GM10266 (cell line): ENCODE results near the gene SMYD4.

Experiments
- DNase-seq: peaks from one replicate; pipeline ENCODE4 v3.0.0; 2012; ENCODE audit errors: extremely low spot score
- TF ChIP-seq, protein P1 (sequence below): IDR thresholded peaks from 2 replicates; pipeline ENCODE4 v1.5.1; 2012; ENCODE audit warnings: mild to moderate bottlenecking, low read depth; ENCODE audit not compliant: control insufficient read depth, insufficient read depth; ENCODE audit errors: missing control alignments

The SMYD4 gene

DNA sequence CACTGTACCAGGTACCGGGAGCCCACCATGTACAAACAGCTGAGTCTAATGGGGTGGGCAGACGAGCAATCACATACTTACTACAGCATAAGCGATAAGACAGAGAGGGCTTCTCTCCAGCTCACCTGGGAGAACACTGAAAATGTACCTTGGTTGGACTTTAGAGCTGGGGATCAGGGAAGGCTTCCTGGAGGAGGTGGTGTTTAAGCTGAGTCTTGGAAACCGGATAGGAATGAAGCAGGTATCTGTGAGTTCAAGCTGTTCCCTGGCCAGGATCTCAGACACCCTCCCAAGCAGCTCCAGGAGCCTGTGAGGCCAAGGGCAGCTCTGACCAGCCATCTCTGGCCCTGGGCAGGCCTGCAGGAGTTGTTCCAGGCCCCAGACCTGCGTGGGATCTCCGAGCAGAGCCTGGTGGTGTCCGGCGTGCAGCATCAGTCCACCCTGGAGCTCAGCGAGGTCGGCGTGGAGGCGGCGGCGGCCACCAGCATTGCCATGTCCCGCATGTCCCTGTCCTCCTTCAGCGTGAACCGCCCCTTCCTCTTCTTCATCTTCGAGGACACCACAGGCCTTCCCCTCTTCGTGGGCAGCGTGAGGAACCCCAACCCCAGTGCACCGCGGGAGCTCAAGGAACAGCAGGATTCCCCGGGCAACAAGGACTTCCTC is 75.8 kb downstream of the SMYD4 start:
- TF ChIP-seq, protein P1, sequence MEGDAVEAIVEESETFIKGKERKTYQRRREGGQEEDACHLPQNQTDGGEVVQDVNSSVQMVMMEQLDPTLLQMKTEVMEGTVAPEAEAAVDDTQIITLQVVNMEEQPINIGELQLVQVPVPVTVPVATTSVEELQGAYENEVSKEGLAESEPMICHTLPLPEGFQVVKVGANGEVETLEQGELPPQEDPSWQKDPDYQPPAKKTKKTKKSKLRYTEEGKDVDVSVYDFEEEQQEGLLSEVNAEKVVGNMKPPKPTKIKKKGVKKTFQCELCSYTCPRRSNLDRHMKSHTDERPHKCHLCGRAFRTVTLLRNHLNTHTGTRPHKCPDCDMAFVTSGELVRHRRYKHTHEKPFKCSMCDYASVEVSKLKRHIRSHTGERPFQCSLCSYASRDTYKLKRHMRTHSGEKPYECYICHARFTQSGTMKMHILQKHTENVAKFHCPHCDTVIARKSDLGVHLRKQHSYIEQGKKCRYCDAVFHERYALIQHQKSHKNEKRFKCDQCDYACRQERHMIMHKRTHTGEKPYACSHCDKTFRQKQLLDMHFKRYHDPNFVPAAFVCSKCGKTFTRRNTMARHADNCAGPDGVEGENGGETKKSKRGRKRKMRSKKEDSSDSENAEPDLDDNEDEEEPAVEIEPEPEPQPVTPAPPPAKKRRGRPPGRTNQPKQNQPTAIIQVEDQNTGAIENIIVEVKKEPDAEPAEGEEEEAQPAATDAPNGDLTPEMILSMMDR: no peak
- no peak for DNase-seq

DNA sequence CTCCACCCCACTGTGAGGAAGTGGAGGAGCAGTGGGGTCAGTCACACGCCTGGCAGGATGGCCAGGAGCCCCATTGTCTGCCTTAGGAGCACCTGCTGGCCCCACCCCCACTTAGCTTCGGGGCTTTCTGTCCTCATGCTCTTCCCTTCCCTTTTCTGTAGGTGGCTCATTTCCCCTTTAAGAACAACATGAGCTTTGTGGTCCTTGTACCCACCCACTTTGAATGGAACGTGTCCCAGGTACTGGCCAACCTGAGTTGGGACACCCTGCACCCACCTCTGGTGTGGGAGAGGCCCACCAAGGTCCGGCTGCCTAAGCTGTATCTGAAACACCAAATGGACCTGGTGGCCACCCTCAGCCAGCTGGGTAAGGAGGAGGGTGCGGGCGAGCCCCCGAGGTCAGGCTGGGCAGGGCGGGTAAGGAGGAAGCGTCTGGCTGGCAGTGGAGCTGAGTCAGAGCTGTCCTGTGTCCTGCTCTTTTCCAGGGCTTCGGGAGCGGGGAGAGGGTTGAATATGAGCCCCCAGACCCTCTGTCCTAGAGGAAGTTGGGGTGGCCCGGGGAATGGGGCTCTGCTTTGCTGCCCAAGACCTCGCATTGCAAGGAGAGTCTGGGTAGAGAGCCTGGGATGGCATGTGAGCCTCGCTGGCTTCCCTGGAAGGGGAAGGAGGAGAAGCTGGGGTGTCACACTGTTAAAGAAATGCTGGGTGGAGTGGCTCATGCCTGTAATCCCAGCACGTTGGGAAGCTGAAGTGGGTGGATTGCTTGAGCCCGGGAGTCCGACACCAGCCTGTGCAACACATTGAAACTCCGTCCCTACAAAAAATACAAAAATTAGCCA is 77.1 kb downstream of the SMYD4 start:
- TF ChIP-seq, protein P1: no peak
- DNase-seq: peak; percentile 60

DNA sequence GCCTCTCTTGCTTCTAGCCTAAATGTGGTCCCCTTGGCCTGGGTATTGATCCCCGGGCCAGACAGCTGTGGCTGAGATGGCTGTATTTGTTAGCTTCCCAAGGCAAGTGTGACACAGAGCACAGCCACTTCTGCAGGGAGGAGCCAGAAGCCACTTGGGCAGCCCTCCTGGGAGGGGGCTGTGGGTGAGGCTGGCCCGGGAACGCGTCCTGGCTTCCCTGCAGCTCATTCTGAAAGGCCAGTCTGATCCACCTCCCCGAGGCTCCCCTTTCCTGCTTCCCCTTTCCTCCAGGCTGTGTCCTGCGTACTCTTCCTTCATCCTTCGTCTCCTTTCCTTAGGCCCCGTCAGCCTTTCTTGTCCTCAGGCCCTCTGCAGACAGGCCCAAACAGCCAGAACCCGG is 79.1 kb downstream of the SMYD4 start:
- no peak for DNase-seq
- TF ChIP-seq, protein P1: no peak

DNA sequence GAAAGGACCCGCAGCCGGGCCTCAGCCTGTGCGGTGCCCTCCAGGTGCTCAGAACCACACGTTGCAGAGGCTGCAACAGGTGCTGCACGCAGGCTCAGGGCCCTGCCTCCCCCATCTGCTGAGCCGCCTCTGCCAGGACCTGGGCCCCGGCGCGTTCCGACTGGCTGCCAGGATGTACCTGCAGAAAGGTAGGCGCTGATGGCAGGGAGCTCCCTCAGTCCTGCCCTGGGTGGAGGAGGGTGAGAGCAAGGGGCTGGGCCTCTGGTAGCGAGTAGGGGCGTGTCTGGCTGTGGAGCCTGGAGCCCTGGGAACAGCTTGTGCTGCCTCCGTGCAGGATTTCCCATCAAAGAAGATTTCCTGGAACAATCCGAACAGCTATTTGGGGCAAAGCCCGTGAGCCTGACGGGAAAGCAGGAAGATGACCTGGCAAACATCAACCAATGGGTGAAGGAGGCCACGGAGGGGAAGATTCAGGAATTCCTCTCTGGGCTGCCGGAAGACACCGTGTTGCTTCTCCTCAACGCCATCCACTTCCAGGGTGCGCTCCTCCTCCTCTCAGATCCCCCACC is 82.6 kb downstream of the SMYD4 start:
- TF ChIP-seq, protein P1: no peak
- DNase-seq: no peak

DNA sequence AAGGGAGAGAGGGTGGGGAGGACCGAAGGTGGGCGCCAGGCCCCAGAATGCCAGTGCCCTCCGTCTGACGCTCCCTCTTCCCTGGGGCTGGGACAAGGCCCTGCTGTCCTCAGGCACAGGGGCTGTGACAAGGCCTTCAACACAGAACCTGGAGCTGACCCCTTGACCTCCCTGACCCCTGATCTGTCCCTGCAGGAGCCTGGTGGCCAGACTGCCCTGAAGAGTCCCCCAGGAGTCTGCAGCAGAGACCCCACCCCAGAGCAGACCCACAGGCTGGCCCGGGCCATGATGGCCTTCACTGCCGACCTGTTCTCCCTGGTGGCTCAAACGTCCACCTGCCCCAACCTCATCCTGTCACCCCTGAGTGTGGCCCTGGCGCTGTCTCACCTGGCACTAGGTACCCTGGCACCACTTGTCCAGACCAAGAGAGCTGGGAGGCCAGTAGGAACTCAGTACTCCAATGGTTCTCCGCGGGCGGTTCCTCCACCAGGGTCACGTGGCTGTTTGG is 84.1 kb downstream of the SMYD4 start:
- DNase-seq: no peak
- TF ChIP-seq, protein P1: no peak

GRCh38 chr17:1744551-1745512 is 84.9 kb downstream of the SMYD4 start:
- TF ChIP-seq, protein P1: no peak
- no peak for DNase-seq
